Endothelial cell (in vitro differentiated cells): Measurements from ENCODE around the gene EXT2. TPM values are rescaled to one million over a fixed set of nuclear protein-coding genes. Genes with fewer than 3 reads are reported as not detected.

ENCODE experiments used
- DNase-seq: peaks from one replicate; pipeline ENCODE4 v3.0.0; 2021; ENCODE audit warnings: low spot score
- H3K27ac Mint-ChIP-seq: one replicate; pipeline ENCODE4 v1.8.0; 2021; ENCODE audit warnings: mixed read lengths, inconsistent platforms; ENCODE audit not compliant: unreplicated experiment
- H3K27me3 Mint-ChIP-seq: one replicate; pipeline ENCODE4 v1.8.0; 2021; ENCODE audit warnings: mild to moderate bottlenecking, moderate library complexity, mixed read lengths, inconsistent platforms; ENCODE audit not compliant: unreplicated experiment
- H3K36me3 Mint-ChIP-seq: one replicate; pipeline ENCODE4 v1.8.0; 2021; ENCODE audit warnings: mild to moderate bottlenecking, low read depth, mixed read lengths, inconsistent platforms; ENCODE audit not compliant: unreplicated experiment
- H3K4me1 Mint-ChIP-seq: one replicate; pipeline ENCODE4 v1.8.0; 2021; ENCODE audit warnings: mild to moderate bottlenecking, mixed read lengths, inconsistent platforms; ENCODE audit not compliant: unreplicated experiment
- H3K4me3 Mint-ChIP-seq: one replicate; pipeline ENCODE4 v1.8.0; 2021; ENCODE audit warnings: mild to moderate bottlenecking, mixed read lengths, inconsistent platforms; ENCODE audit not compliant: unreplicated experiment
- H3K9me3 Mint-ChIP-seq: one replicate; pipeline ENCODE4 v1.8.0; 2021; ENCODE audit warnings: mixed read lengths, inconsistent platforms; ENCODE audit not compliant: unreplicated experiment
- CTCF ChIP-seq: fragments of 200-600 bp; sonication (generic); IDR thresholded peaks from one replicate; pipeline ENCODE4 v1.5.0; 2021; ENCODE audit warnings: antibody characterized with exemption; ENCODE audit not compliant: unreplicated experiment
- total RNA-seq: library from RNA; stranded (reverse); fragmentation: NEBNext Ultra II Directional; extraction: Animal tissue kit (Norgen Biotek cat#: 25700); gene quantifications from one replicate; pipeline ENCODE4 v1.2.1, GENCODE V29; 2021; ENCODE audit not compliant: unreplicated experiment

The EXT2 gene
- total RNA-seq, 1 donor from 2014 or later: 96.8 TPM

DNA sequence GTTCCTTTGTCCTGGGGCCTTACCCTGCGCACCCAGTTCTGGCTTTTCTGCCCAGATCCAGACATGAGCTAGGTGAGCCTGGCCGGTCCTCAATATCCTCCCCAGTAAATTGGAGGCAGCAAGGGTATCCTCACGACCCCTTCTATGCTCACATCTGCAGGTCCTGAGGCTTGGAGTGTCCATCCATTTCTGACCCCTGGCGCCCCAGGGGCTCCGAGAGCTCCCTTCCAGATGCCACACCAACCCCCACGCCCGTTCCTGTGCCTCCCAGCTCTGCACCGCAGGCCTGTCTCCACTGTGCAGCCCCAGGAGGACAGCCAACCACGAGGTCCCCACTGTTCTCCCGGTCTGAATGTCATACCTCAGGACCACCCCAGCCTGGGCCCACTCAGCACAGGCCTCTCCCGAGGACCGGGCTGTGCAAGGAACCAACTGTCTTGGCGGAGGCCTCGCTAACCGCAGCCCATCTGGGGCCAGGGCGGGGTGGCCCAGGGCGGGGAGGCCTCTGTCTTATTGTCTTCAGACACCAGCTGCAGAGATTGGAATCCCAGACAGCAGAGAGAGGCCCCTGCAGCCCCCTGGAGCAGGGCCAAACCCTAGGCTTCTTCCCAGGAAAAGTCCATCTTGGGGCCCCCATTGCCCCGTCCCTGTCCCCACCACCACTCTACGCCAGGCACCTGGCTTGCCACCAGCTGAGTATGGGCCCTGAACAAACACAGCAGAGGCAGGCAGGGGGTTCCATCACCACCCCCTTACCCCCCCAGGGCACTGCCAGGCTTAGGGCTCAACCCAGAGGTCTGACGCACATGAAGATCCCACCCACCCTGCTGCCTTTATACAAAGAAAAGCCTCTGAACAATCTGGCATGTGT lies 175.2 kb downstream of the EXT2 start:
- H3K4me1 Mint-ChIP-seq: peaks cover 7% of the 10 kb centered on the region
- no peak for TF ChIP-seq CTCF
- no peak overlapping the region for H3K4me3 Mint-ChIP-seq
- H3K9me3 Mint-ChIP-seq: no peaks in the 10 kb centered on the region
- no peak for DNase-seq
- H3K36me3 Mint-ChIP-seq: peaks cover 5% of the 10 kb centered on the region
- H3K27me3 Mint-ChIP-seq: peaks cover 8% of the 10 kb centered on the region
- no peak overlapping the region for H3K27ac Mint-ChIP-seq

DNA sequence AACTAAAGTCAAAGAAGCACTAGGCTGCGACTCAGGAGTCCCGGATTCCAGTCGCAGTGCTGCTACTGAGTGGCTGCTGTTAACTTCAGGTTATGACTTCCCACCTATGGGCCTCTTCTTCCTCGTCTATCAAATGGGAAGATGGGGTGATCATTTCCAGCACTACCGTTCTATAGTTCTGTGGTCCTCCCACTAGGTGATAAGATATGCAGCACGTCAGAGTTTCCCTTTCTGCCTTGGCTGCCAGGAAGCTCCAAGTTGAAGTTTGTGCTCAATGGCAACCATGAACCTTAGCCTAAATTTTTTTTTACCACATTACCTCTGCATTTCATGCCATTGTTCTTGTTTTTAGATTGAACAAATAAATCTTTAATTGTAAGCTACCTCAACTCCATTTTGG lies 175.8 kb downstream of the EXT2 start:
- Mint-ChIP-seq H3K9me3 (no peaks in the 10 kb centered on the region), H3K4me1 (peaks cover 9% of the 10 kb centered on the region), H3K36me3 (peaks cover 5% of the 10 kb centered on the region), H3K27me3 (peaks cover 8% of the 10 kb centered on the region), H3K27ac (no peak overlapping the region), H3K4me3 (no peak overlapping the region)
- no peak for DNase-seq
- no peak for TF ChIP-seq CTCF

- no peak for DNase-seq
- H3K4me1 Mint-ChIP-seq: peaks cover 7% of the 10 kb centered on the region
- H3K27me3 Mint-ChIP-seq: no peaks in the 10 kb centered on the region
- no peak for TF ChIP-seq CTCF
- H3K27ac Mint-ChIP-seq: no peak overlapping the region
- H3K9me3 Mint-ChIP-seq: no peaks in the 10 kb centered on the region
- H3K36me3 Mint-ChIP-seq: peaks cover 5% of the 10 kb centered on the region
- no peak overlapping the region for H3K4me3 Mint-ChIP-seq
These were observed 178.9 kb downstream of the EXT2 start for GRCh38 chr11:44274404-44274803.

DNA sequence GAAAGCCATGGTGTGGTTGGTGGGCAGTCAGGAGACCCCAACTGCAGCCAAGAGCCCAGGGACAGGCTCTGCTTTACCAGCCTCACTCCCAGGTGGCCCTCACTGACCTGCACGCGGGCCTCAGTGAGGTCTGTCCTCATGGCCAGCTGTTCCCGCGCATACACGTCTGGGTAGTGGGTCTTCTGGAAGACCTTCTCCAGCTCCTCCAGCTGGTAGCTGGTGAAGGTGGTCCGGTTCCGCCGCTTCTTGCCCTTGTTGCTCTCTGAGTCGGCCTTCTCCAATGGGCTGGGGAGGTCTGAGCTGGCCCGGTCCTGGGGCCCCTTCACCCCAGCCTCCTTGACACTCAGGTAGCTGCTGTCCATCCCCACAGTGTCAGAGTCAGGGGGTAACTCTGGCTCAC lies 179.8 kb downstream of the EXT2 start:
- H3K9me3 Mint-ChIP-seq: no peaks in the 10 kb centered on the region
- TF ChIP-seq CTCF: no peak
- H3K4me3 Mint-ChIP-seq: no peak overlapping the region
- H3K4me1 Mint-ChIP-seq: peaks cover 2% of the 10 kb centered on the region
- H3K36me3 Mint-ChIP-seq: peaks cover 5% of the 10 kb centered on the region
- no peak for DNase-seq
- H3K27ac Mint-ChIP-seq: no peak overlapping the region
- H3K27me3 Mint-ChIP-seq: no peaks in the 10 kb centered on the region

GRCh38 chr11:44275961-44276550 lies 180.6 kb downstream of the EXT2 start:
- H3K27ac Mint-ChIP-seq: no peak overlapping the region
- peaks cover under 1% of the 10 kb centered on the region for H3K27me3 Mint-ChIP-seq
- no peak for TF ChIP-seq CTCF
- H3K4me3 Mint-ChIP-seq: no peak overlapping the region
- no peaks in the 10 kb centered on the region for H3K9me3 Mint-ChIP-seq
- H3K36me3 Mint-ChIP-seq: peaks cover 5% of the 10 kb centered on the region
- no peak for DNase-seq
- peaks cover 2% of the 10 kb centered on the region for H3K4me1 Mint-ChIP-seq
